C4-2B (cell line): Measurements from ENCODE around the gene BRWD1.

ENCODE experiments used
- CTCF ChIP-seq: fragments of 450-650 bp; conservative IDR thresholded peaks from 2 replicates; pipeline ENCODE4 v1.5.1; 2017; ENCODE audit warnings: mild to moderate bottlenecking
- ZFX ChIP-seq: fragments of 450-650 bp; IDR thresholded peaks from 2 replicates; pipeline ENCODE4 v1.6.1; 2017

- TF ChIP-seq CTCF, result no peak
- no peak for TF ChIP-seq ZFX
Measured at GRCh38 chr21:39148975-39149374, 164.5 kb downstream of the BRWD1 start.
